ENCODE measurements around the gene AMBRA1.

The AMBRA1 gene

GRCh38 chr11:46391186-46391577 is 202.6 kb downstream of the AMBRA1 start:
- TF ChIP-seq CTCF (IDR thresholded peaks at IDR 0.05; ENCODE audit: extremely low read depth, missing control alignments), result no peak

GRCh38 chr11:46390331-46391171 is 203.3 kb downstream of the AMBRA1 start:
- no peak for TF ChIP-seq CTCF (IDR thresholded peaks at IDR 0.05; ENCODE audit: extremely low read depth, missing control alignments)
- DNase-seq (ENCODE audit: low spot score), result peak; percentile 57

More at GRCh38 chr11:46391186-46391577, 202.6 kb downstream of the AMBRA1 start:
- peak; percentile 52 for DNase-seq (ENCODE audit: low spot score)

GRCh38 chr11:46389450-46390330 is 204.1 kb downstream of the AMBRA1 start:
- DNase-seq (ENCODE audit: low spot score), result peak; percentile 92
- TF ChIP-seq CTCF (IDR thresholded peaks at IDR 0.05; ENCODE audit: extremely low read depth, missing control alignments), result peak; percentile 92

- TF ChIP-seq CTCF (IDR thresholded peaks at IDR 0.05; ENCODE audit: extremely low read depth, missing control alignments), result no peak
- no peak for DNase-seq (ENCODE audit: low spot score)
Measured at GRCh38 chr11:46388619-46389449, 205.0 kb downstream of the AMBRA1 start.

GRCh38 chr11:46387919-46388618 is 205.8 kb downstream of the AMBRA1 start:
- no peak for TF ChIP-seq CTCF (IDR thresholded peaks at IDR 0.05; ENCODE audit: extremely low read depth, missing control alignments)
- no peak for DNase-seq (ENCODE audit: low spot score)

GRCh38 chr11:46387456-46387855 is 206.4 kb downstream of the AMBRA1 start:
- DNase-seq (ENCODE audit: low spot score), result no peak
- no peak for TF ChIP-seq CTCF (IDR thresholded peaks at IDR 0.05; ENCODE audit: extremely low read depth, missing control alignments)
